Fibroblast of skin of scalp (primary cell): Measurements from ENCODE around the gene ASXL1.

ENCODE experiments used
- DNase-seq: peaks from one replicate; pipeline ENCODE4 v3.0.0-alpha.2; 2013

ASXL1 gene

GRCh38 chr20:32468313-32468640 is 110.1 kb downstream of the ASXL1 start:
- DNase-seq: no peak

DNA sequence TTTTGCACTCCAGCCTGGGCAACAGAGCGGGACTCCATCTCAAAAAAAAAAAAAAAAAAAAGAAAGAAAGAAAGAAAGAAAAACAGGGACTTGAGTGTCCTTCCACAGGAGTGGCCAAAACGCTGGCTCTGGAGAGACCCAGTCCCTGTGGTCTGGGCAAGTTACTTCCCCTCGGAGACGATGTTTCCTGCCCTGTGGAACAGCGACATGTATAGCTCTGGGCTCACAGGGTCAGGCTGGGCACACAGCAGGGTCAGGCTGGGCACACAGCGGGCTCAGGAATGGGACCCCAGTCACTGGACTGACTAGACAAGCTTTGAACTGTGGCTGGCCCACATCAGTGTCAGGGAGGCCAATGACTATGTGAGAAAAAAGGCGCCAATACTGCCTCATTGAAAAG is 110.7 kb downstream of the ASXL1 start:
- no peak for DNase-seq

DNA sequence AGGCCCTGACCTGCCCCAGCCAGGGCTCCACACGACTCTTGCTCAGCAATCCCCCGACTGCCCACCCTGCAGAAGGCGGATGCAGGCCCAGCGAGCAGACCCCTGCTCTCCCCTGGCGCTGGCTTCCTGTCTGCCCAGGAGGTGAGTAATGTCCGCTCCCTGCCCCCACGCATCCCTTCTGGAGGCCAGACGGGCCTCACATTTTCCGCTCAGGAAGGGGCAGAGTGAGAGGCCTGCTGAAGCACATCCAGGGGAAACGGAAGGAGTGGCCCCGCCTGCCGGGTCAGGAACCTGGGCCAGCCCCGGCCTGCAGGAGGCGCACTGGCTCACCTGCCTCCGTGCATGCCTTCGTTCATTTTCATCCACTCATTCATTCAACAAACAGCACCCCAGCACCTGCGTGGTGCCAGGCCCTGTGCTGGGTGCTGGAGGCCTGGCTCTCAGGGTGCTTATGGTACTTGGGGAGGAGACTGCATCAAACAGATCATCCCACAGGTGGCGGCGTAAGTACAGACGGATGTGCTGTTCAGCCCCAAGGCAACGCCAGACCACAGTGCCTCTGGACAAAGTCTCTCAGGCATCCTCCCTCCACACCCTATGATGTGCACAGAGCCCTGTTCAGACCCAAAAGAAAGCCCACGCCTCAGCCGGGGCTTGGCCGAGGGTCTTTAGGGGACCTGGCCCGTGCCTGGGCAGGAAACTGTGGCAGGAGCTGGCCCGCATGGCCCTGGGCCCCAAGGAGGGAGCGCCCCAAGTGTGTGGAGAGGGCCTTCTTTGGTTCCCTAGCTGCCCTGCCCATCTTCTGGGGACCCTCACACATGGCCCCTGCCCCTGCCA is 112.1 kb downstream of the ASXL1 start:
- peak; percentile 54 for DNase-seq

DNA sequence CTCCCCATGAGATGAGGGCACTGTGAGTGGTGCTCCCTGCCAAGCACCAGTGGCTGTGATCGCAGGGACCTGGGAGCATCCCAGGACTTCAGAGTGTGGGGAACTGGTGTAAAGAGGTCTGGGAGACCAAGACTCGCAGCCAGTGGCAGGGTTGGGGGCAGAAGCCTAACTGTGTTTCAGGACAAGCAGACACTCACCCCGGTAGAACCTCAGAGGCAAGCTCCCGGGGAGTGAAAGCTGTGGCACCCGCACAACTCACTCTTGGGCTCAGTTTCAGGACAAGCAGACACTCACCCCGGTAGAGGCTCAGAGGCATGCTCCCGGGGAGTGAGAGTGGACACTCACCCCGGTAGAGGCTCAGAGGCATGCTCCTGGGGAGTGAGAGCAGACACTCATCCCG is 112.8 kb downstream of the ASXL1 start:
- DNase-seq: no peak

DNA sequence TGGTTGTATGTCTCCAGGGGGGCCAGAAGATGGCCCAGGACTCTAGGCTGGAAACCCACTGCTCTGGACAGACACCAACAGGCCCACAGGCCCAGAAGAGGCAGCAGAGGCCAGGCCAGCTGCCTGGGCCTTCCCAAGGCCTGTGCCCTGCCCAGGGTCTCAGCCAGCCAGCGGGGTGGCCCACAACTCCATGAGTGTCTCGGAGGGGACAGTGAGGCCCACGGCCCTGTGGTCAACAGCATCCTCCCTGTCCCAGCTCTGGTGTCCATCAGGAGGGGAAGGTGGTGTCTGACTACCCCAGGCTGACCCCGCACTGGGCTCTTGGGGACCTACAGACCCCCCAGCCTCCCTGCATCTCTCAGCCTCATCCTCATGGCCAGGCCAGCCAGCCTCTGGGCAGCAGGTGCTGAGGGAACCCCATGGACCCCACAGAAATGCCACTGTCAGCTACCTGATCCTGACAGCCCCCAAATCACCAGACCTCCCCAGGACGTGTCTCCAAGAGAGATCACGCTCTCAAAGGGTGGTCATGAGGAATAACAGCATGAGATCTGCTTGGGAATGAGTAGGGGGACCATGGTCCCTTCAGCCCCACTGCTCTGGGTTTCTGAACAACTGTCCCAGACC is 114.6 kb downstream of the ASXL1 start:
- no peak for DNase-seq

DNA sequence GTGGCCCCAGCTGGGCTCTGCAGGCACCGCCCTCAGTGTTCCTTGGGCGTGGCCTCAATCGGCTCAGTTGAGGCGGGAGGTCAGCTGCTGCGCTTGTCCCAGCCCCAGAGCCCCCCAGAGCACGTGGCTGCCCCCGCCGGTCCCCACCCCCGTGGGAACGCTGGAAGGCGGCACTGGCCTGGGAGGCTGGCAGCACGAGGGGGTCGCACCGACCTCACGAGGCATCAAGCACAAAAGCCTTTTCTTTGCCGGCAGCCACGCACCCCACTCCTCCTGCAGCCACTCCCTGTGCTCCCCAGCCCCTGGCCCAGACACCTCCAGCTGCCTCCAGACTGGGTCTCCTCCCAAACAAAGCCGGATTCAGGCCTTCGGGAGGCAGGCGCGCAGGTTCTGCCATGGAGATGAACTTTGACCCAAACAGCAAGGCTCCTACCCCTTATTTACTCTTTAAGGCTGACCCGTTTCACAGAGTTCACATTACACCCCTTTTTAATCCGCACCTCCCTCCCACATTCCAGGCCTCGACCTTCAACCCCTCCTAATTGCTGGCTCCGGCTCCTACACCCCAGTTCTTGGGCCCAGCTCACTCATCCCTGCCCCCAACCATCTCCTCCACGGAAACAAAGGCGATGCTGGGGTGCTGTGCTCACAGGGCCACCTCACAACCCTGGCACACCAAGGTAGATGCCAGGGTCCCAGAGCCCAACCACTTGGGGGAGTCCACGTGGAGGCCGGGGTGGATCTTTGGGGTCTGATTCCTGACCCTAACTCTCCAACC is 115.3 kb downstream of the ASXL1 start:
- DNase-seq: no peak

DNA sequence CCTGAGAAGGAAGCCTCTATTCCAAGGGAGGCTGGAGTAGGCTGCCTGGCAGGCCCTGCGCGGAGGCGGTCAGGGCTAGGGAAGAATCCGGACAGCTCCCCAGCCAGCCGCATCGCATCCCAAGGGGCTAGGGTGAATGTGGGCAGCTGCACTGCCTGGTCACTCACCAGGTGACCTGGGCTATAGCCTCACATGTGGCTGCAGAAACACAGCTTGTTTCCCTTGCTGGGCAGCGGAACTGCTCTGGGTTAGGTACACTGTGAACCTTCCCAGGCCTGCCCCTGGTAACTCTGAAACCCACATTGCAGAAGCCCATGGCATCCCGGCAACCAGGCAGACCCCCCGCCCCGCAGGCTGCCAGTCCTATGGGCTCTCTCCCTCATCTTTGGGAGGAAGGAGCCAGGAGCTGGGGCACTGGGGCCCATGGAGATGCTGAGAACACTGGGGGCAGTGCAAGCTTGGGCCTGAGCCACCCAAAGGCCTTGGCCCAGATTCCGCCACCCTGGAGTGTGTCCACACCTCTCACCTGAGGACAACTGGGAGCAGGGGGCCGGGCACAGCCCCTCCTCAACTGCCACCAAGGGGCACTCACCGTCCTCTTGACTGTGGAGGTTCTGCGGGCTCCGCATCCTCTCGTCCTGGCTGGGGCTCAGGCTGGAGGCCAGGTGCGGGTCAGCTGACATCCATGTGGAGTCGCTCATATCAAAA is 116.0 kb downstream of the ASXL1 start:
- DNase-seq: no peak

- no peak for DNase-seq
These were observed 116.5 kb downstream of the ASXL1 start for GRCh38 chr20:32474717-32474966.

- DNase-seq: peak; percentile 96
These were observed 117.1 kb downstream of the ASXL1 start for GRCh38 chr20:32474967-32475811.

DNA sequence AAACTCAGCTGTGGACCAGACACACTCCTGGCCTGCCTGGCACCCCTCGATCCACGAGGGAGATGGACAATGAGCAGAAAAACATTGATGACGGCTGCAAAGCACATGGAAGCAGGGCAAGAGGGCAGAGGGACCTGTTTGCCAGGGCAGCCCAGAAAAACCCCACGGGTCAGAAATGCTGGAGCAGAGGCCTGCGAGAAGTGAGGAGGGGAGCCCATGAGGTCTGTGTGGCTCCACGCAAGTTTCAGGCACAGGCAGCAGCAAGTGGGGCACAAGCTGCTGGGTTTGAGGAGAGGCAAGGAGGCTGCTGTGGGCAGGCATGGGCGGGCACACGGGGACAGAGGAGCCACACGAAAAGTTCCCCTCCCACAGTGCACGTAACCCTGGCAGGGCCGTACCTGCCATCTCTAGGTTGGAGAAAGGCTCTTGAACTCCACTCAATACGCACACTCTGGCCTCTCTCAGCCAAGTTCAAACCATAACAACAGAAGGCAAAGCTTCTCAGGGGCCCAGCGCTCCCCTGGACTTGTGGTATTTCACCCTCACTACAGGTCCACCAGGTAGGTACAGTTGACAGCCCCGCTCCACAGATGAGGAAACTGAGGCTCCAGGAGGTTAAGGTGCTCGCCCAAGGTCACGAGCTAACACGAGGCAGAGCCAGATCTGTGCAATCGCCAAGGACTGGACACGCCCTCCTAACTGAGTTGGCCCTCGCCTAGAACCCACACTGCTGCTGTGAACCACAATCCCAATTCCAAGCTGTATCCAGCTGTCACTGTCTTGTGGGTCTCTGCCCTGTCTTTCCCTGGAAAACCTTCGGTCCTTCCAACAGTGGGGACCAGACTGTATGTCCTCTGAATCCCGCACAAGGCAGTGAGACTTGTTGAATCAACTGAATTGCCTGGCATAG is 118.8 kb downstream of the ASXL1 start:
- DNase-seq: no peak

DNA sequence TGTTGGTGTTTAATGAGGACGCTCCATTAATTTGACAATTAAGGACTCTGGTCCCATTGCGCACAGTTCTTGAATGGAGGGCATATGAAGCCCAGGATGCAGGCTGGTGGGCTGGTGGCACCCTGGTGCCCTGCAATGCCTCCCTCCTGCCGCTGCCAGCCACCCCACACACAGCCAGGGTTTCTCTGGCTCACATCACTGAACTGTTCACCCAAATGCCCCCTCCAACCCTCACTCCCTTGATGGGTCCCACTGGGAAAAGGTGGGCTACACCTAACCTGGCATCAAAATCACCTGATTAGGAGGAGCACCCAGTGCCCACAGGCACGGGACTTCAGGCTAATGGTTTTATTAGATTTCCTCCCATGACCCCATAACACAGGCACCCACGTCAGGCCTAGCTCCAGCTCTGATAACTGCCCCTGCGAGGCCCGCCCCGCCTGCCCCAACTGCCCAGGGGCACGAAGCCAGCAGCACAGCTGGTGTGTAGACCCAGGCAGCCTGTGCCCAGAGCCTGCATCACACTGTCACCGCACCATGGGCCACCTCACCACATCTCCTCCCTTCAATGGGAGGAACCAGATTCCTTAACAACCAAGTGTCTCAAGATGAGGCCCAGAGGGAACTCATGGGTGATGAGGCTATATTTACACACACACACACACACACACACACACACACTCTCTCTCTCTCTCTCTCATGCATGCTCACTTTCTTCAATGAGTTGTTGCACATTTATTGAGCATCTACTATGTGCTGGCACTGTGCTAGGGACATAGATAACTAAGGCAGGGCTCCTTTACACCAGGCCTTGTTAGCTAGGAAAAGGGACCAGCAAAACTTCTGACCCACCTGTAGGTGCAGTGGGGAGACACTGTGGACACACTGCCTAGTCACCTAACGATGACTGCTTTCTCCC is 119.7 kb downstream of the ASXL1 start:
- DNase-seq: peak; percentile 32

GRCh38 chr20:32478576-32478975 is 120.4 kb downstream of the ASXL1 start:
- no peak for DNase-seq

DNA sequence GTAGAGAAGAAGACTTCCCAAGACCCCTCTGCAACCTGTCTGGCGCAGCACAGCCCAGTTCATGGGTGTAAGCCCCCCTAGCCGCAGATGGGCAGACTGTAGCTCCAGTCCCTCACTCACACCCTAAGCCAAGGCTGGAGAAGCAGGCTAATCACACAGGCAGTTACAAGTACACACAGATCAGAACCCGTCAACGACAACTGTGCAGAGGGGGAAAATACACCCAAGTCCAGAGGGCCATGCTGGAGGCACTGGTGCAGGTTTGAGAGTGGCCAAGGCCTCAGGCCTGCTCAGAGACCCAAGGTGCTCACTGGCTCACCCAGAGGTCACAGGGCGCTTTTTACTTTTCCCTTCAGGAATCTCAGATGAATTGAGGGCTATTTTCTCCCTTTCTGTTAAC is 120.9 kb downstream of the ASXL1 start:
- no peak for DNase-seq

DNA sequence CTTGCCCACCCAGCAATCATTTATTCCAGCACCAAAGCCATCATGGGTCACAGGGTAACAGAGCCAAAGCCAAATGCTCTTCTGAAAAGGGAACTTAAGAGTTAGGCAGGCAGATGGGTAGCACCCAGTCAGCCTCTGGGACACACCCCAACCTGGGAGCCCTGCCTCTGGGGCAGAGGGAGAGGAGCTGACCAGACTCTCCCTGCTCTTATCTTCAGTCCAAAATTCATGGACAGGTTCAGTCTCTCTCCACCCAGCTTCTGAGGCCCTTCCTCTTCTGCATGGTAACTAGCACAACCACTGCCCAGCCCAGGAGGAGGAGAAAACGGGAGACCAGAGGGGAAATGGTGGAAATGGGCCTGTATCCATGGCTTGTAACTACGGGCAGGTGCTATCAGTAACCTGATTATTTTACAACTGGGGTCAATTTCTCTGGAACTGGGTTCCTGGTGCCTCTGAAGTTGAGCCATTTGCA is 121.6 kb downstream of the ASXL1 start:
- no peak for DNase-seq

DNA sequence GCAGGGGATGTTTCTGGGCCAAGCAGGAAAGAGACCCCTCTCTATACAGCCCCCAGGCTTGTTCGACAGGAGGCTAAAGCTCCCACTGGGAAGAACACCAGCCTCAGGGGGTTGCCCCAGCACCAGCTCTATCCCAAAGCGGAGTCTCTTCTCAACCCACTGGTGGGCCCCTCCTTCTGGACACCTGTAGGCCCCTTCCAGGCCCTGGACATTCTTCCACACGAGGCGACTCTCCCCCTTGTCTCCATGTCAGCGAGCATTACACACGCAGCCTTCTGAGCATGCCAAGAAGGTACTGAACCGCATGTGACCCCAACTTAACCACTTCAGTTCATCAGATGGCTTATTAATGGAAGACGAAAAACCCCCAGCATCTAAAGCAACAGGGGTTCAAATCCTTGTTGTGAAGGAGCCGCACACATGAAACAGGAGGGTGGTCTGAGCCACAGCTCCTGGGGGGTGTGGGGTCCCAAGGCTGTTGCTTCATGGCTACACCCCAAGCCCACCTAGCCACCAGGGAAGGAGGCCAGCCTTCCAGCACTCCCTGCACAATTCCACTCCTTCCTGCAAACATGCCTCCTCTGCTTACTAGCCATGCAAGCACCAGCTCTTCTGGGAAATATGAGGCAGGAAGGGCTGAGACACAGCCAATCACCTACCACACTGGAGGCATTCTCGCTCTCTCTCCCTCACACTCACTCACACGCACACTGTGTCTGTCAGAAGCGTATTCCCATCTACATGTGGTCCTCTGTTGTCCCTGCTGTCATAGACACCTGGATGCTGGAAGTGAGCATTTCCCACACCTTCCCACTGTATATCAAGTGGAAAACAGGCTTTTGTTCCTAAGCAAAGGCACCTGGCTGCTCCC is 122.5 kb downstream of the ASXL1 start:
- no peak for DNase-seq

DNA sequence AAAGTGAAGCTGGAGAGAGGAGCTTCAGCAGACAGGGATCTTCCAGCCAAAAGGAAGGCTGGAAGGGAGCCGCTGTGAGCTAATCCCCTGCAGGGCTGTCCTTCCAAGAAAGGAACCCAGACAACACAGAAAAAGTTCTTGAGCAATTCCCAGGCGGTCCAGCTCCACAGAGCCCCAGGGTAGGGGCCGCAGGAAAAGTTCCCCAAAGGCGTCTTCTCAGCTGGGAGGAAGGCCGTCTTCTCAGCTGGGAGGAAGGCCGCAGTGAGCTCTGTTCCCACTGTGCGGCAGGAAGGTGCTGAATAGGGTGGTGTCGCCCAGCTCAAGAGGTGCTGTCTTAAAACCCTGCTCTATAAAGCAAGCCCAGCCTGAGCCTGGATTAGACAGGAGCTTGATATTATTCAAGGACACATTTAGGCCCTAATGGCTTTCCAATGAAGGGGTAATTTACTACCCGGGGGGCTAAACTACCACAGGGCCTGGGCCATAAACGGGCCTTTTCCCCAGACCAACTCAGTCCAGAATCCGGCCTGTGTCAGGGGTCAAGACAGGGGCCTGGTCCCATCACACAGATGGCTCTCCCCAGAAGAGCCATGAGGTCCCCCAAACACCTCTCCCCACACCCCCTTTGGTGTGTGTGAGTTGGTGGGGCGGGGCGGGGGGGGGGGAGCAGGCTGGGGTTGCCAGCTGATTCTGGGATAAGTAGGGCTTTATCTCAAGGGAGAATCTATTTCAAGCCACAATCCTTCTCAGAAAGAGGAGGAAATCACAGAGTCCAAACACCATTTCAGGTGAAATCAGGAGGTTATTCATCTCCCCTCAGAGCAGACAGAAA is 123.4 kb downstream of the ASXL1 start:
- no peak for DNase-seq

- no peak for DNase-seq
These were observed 124.0 kb downstream of the ASXL1 start for GRCh38 chr20:32482143-32482441.
